WTC11 (cell line): ENCODE measurements around the gene HOXA2.

Source experiments
- CTCF ChIP-seq: fragments of 200-600 bp; IDR thresholded peaks from 2 replicates; pipeline ENCODE4 v1.8.0; 2022; ENCODE audit warnings: antibody characterized with exemption
- E2F1 ChIP-seq: sonication (generic); formaldehyde crosslinking; IDR thresholded peaks from 2 replicates; pipeline ENCODE4 v1.8.0; 2022; ENCODE audit warnings: mild to moderate bottlenecking, missing genetic modification reagents
- E2F5 ChIP-seq: sonication (generic); formaldehyde crosslinking; IDR thresholded peaks from 2 replicates; pipeline ENCODE4 v1.8.1; 2022; ENCODE audit warnings: mild to moderate bottlenecking, moderate library complexity, missing genetic modification reagents
- NR1H2 ChIP-seq: sonication (generic); formaldehyde crosslinking; IDR thresholded peaks from 2 replicates; pipeline ENCODE4 v1.9.0; 2021; ENCODE audit warnings: mild to moderate bottlenecking, moderate library complexity, missing genetic modification reagents
- PREB ChIP-seq: sonication (generic); formaldehyde crosslinking; IDR thresholded peaks from 2 replicates; pipeline ENCODE4 v1.8.1; 2022; ENCODE audit warnings: mild to moderate bottlenecking, missing genetic modification reagents, moderate library complexity, borderline replicate concordance
- SP1 ChIP-seq: sonication (generic); formaldehyde crosslinking; conservative IDR thresholded peaks from 2 replicates; pipeline ENCODE4 v1.8.1; 2022; ENCODE audit warnings: missing genetic modification reagents
- ZBTB21 ChIP-seq: sonication (generic); formaldehyde crosslinking; IDR thresholded peaks from 2 replicates; pipeline ENCODE4 v1.8.1; 2023; ENCODE audit warnings: mild to moderate bottlenecking, missing genetic modification reagents, borderline replicate concordance

- TF ChIP-seq E2F5 (no peak), NR1H2 (no peak), SP1 (CRISPR knock-in tag) (no peak), PREB (CRISPR knock-in tag) (no peak), ZBTB21 (no peak), CTCF (no peak), E2F1 (no peak)
These were observed 3.9 kb upstream of the HOXA2 start for GRCh38 chr7:27106181-27106900.
